Esophagus squamous epithelium (tissue), 4 donors: ENCODE measurements around the gene CNOT6.

Experiments used
- CTCF ChIP-seq, 6 experiments: fragments of 450-650 bp in 4 of 6; fragments of 200-600 bp in 2 of 6; sonication (generic) in 2 of 6; IDR thresholded peaks; one replicate each; pipeline ENCODE4 v1.5.1; 2016 to 2019; ENCODE audit warnings: antibody characterized with exemption in 6 of 6, mild to moderate bottlenecking in 4 of 6, moderate library complexity in 4 of 6
- POLR2A ChIP-seq, 4 donors: fragments of 450-650 bp; IDR thresholded peaks; one replicate each; pipeline ENCODE4 v1.6.1; 2017; ENCODE audit warnings: antibody characterized with exemption in 4 of 4, mild to moderate bottlenecking in 4 of 4, moderate library complexity in 3 of 4

- TF ChIP-seq CTCF (IDR thresholded peaks at IDR 0.05) (no peak), POLR2A (IDR thresholded peaks at IDR 0.05) (no peak)
Observed at GRCh38 chr5:180608572-180609310, 114.6 kb downstream of the CNOT6 start.
